HepG2 (cell line): ENCODE results near the gene KCNK15. TPM values are rescaled to one million over a fixed set of nuclear protein-coding genes. Genes with fewer than 3 reads are reported as not detected.

Source experiments
- ATAC-seq: fragments of 200-7000 bp; cut with Tn5 transposase; 3 replicates; pipeline ENCODE4 v1.9.1; 2020; ENCODE audit warnings: mild to moderate bottlenecking, moderate library complexity
- BruUV-seq: library from RNA; stranded (reverse); fragments of 400-500 nt; replicated peaks from 2 replicates; lab custom pipeline; 2021; lab: Mats Ljungman, UMichigan
- CTCF ChIA-PET: fragments of 300-600 bp; formaldehyde crosslinking; extraction: SDS; loops from one replicate; lab custom pipeline; 2021; ENCODE audit warnings: low total read pairs, inconsistent platforms, low intra/inter-chr PET ratio; lab: Yijun Ruan, JAX
- POLR2A ChIA-PET: fragments of 350-600 bp; sonication (Branson Sonifier 250); formaldehyde crosslinking; loops from one replicate; lab custom pipeline; 2020; ENCODE audit warnings: antibody characterized with exemption, inconsistent platforms; lab: Yijun Ruan, JAX
- DNase-seq: peaks from one replicate; pipeline ENCODE4 v3.0.0-alpha.2; 2015; ENCODE audit warnings: low spot score
- FAIRE-seq: peaks from 3 replicates; lab custom pipeline; 2011; peaks lifted over from hg19 to GRCh38; lab: Jason Lieb, UNC
- H2AFZ ChIP-seq: one replicate; pipeline ENCODE4 v1.6.1; 2011; ENCODE audit warnings: low read length, inconsistent platforms
- H3K27ac ChIP-seq: fragments of 300-600 bp; 3 replicates; pipeline ENCODE4 v1.8.0; 2011; ENCODE audit warnings: mixed run types, mild to moderate bottlenecking, mixed read lengths, low read length, inconsistent platforms; ENCODE audit not compliant: insufficient read depth; ENCODE audit errors: extremely low read length
- H3K27me3 ChIP-seq, 2 experiments: fragments of 200-600 bp in 1 of 2; 2 replicates in 1 of 2; 3 replicates in 1 of 2; pipeline versions ENCODE4 v1.6.0 to v1.8.0; 2011; ENCODE audit warnings: low read length in 2 of 2, mild to moderate bottlenecking in 2 of 2, moderate library complexity in 2 of 2, inconsistent platforms in 1 of 2; ENCODE audit not compliant: insufficient read depth in 2 of 2, control insufficient read depth in 1 of 2
- H3K36me3 ChIP-seq, 2 experiments: fragments of 200-600 bp in 1 of 2; replicated peaks in 1 of 2; 2 replicates in 1 of 2; 3 replicates in 1 of 2; pipeline versions ENCODE4 v1.5.1 to v1.8.0; 2011; ENCODE audit warnings: low read length in 2 of 2, inconsistent platforms in 1 of 2; ENCODE audit not compliant: insufficient read depth in 2 of 2, control insufficient read depth in 1 of 2
- H3K4me1 ChIP-seq: 2 replicates; pipeline ENCODE4 v1.5.1; 2012; ENCODE audit warnings: low read length, inconsistent platforms; ENCODE audit not compliant: insufficient read depth
- H3K4me2 ChIP-seq: 2 replicates; pipeline ENCODE4 v1.6.0; 2011; ENCODE audit warnings: low read depth, low read length, inconsistent platforms
- H3K4me3 ChIP-seq, 3 experiments: fragments of 200-600 bp in 1 of 3; sonication (generic), shearing (Covaris generic) in 1 of 3; replicated peaks in 1 of 3; 2 replicates each; pipeline ENCODE4 v1.5.1; 2011 to 2016; ENCODE audit warnings: low read length in 3 of 3, inconsistent platforms in 2 of 3, low read depth in 2 of 3, mild to moderate bottlenecking in 2 of 3, control low read depth in 1 of 3, mixed read lengths in 1 of 3; ENCODE audit not compliant: insufficient read depth in 1 of 3
- H3K79me2 ChIP-seq: one replicate; pipeline ENCODE4 v1.6.1; 2011; ENCODE audit warnings: low read length, inconsistent platforms; ENCODE audit not compliant: insufficient read depth
- H3K9ac ChIP-seq: 2 replicates; pipeline ENCODE4 v1.6.0; 2011; ENCODE audit warnings: mild to moderate bottlenecking, low read depth, low read length, inconsistent platforms; ENCODE audit not compliant: insufficient read depth
- H3K9me3 ChIP-seq: 2 replicates; pipeline ENCODE4 v1.5.1; 2012; ENCODE audit warnings: mild to moderate bottlenecking, low read length
- H4K20me1 ChIP-seq: 2 replicates; pipeline ENCODE4 v1.6.0; 2011; ENCODE audit warnings: inconsistent platforms, mild to moderate bottlenecking, low read length, moderate library complexity; ENCODE audit not compliant: insufficient read depth
- BRD4 ChIP-seq: sonication (generic); formaldehyde crosslinking; IDR thresholded peaks from 2 replicates; pipeline ENCODE4 v1.4.0; 2020; ENCODE audit warnings: missing genetic modification reagents
- EZH2 ChIP-seq: conservative IDR thresholded peaks from 2 replicates; pipeline ENCODE4 v1.6.1; 2012; ENCODE audit warnings: mild to moderate bottlenecking, low read depth, low read length, moderate library complexity
- HNF4A ChIP-seq: sonication (generic); formaldehyde crosslinking; IDR thresholded peaks from 2 replicates; pipeline ENCODE4 v1.4.0; 2020; ENCODE audit warnings: missing genetic modification reagents
- MED8 ChIP-seq: sonication (generic); formaldehyde crosslinking; IDR thresholded peaks from 2 replicates; pipeline ENCODE4 v1.8.1; 2023; ENCODE audit warnings: mild to moderate bottlenecking, missing genetic modification reagents; ENCODE audit not compliant: insufficient replicate concordance
- MXD3 ChIP-seq: IDR thresholded peaks from 2 replicates; pipeline ENCODE4 v1.6.1; 2016; ENCODE audit warnings: mild to moderate bottlenecking, missing biosample characterization, missing genetic modification reagents
- MZF1 ChIP-seq: sonication (generic); formaldehyde crosslinking; IDR thresholded peaks from 2 replicates; pipeline ENCODE4 v1.8.1; 2023; ENCODE audit warnings: mild to moderate bottlenecking, missing genetic modification reagents, borderline replicate concordance
- NONO ChIP-seq, 2 experiments: fragments of 450-650 bp in 1 of 2; sonication (generic) in 1 of 2; formaldehyde crosslinking in 1 of 2; IDR thresholded peaks in 1 of 2; conservative IDR thresholded peaks in 1 of 2; 2 replicates each; pipeline versions ENCODE4 v1.6.1 to v1.8.0; 2017 to 2022; ENCODE audit warnings: mild to moderate bottlenecking in 1 of 2, missing genetic modification reagents in 1 of 2, moderate library complexity in 1 of 2
- PBX2 ChIP-seq: IDR thresholded peaks from 2 replicates; pipeline ENCODE4 v1.6.1; 2016; ENCODE audit warnings: control low read depth
- PCBP1 ChIP-seq: fragments of 200-400 bp; formaldehyde crosslinking; IDR thresholded peaks from 2 replicates; pipeline ENCODE4 v1.6.1; 2017; ENCODE audit warnings: mild to moderate bottlenecking, low read depth, low read length, borderline replicate concordance
- RFX1 ChIP-seq: fragments of 450-650 bp; IDR thresholded peaks from 2 replicates; pipeline ENCODE4 v1.6.1; 2017
- SP4 ChIP-seq: sonication (generic); formaldehyde crosslinking; IDR thresholded peaks from 2 replicates; pipeline ENCODE4 v1.8.1; 2023; ENCODE audit warnings: mild to moderate bottlenecking, missing genetic modification reagents
- ZMYM3 ChIP-seq: sonication (generic); formaldehyde crosslinking; IDR thresholded peaks from 2 replicates; pipeline ENCODE4 v1.5.1; 2020; ENCODE audit warnings: mild to moderate bottlenecking, missing genetic modification reagents
- ZNF30 ChIP-seq: sonication (generic); formaldehyde crosslinking; IDR thresholded peaks from 2 replicates; pipeline ENCODE4 v1.5.0; 2020; ENCODE audit warnings: mild to moderate bottlenecking, missing genetic modification reagents
- ZNF883 ChIP-seq: sonication (generic); formaldehyde crosslinking; IDR thresholded peaks from 2 replicates; pipeline ENCODE4 v1.5.1; 2020; ENCODE audit warnings: mild to moderate bottlenecking, missing genetic modification reagents; ENCODE audit errors: not compliant biosample characterization
- WGBS: methylation state at CpG from one replicate; pipeline ENCODE4 v1.1.6; 2017; ENCODE audit warnings: low lambda C conversion rate; 5-methylcytosine and 5-hydroxymethylcytosine counted together
- in situ Hi-C: cut with HindIII; loops from 2 replicates; pipeline ENCODE4 v1.10.0; 2017; ENCODE audit warnings: low pct_unique_long_range_greater_than_20kb; ENCODE audit not compliant: extremely low pct_ligation_motif_present
- intact Hi-C: fragments of 100-400 bp; cut with micrococcal nuclease; formaldehyde crosslinking; loops from one replicate; pipeline ENCODE4 v1.10.0; 2022; ENCODE audit not compliant: unreplicated experiment
- polyA plus RNA-seq, 8 experiments: library from polyadenylated mRNA; depleted of rRNA in 3 of 8; stranded (reverse) in 7 of 8; unstranded in 1 of 8; fragments of >200 nt; fragmentation: Illumina TruSeq in 4 of 8; extraction: Trizol in 4 of 8; gene quantifications; 2 replicates each; pipeline versions ENCODE4 v1.2.1 to v1.2.3, GENCODE V29; 2011 to 2016; ENCODE audit warnings: low read depth in 4 of 8, missing spikeins in 1 of 8, mixed read lengths in 1 of 8; ENCODE audit not compliant: insufficient read depth in 1 of 8
- total RNA-seq, 5 experiments: library from RNA; depleted of rRNA; stranded (reverse); fragments of >200 nt; fragmentation: Illumina TruSeq; extraction: Trizol; gene quantifications; 2 replicates each; pipeline ENCODE4 v1.2.3, GENCODE V29; 2016; ENCODE audit warnings: low read depth in 1 of 5

KCNK15 gene
- total and polyA plus RNA-seq, 2 of the 13 experiments (the other 11 are each of a cell fraction or from before 2014, with no cell fraction given) = 0.03 TPM; not detected in 1

- in situ Hi-C loops = no loop called here
- no peak for FAIRE-seq
- CTCF ChIA-PET = no interaction called here
Observed at GRCh38 chr20:44745122-44745597, 505 bp upstream of the KCNK15 start.

DNA sequence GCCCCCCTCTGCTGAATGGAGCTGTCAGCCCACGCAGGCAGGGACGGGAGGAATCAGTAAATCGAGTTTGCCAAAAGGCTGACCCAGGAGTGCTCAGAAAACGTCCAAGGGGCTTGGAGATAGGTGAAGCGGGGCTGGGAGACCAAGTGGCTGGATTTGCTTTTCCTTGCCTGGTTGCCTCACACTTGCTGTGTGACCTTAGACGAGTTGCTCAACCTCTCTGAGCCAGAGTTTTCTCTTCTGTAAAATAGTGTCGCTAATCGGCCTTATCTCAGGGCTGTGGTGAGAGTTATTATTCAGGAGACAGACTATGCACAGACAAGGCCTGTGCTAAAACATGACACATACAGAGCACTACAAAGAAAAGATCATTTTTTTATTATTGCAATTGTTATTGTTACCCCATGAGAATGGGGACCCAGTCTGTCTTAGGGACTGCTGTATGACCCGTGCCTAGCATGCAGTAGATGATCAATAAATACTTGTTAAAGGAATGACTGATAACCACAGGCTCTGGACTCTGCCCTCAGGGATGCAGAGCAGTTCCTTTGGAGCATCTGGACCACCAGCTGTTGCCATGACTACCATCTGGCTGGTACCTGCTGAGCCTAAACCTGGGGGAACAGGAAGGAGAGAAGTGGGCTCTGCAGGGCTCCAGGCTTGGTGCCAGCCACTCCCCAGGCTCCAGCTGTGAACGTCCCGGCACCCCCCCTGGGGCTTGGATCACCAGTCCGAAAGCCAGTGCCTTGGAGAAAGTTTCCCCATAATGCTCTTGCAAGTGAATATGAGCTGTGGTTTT, 901 bp downstream of the KCNK15 start:
- ChIA-PET POLR2A (interaction anchor here (0.9 kb wide), 1 partner anchor 10 kb away, joined by 3 read pairs; no protein-coding TSS in a partner anchor), CTCF (interaction anchor here (1.6 to 3.9 kb wide), 2 partner anchors 61 to 121 kb away, joined by 9 to 41 read pairs; no protein-coding TSS in a partner anchor)
- Histone ChIP-seq H3K9me3 (no peaks in the 10 kb centered on the region), H3K79me2 (no peaks in the 10 kb centered on the region), H3K36me3 (no peaks in the 10 kb centered on the region), H3K27me3 (peaks cover 31 to 88% of the 10 kb centered on the region in 2 experiments), H3K4me2 (peak overlapping the region; percentile 69), H4K20me1 (0 out of 2 replicates have a peak, but pooled peaks cover 3% of the 10 kb centered on the region), H3K4me3 (peak overlapping the region in 2 of 3 experiments; percentile 18 to 62; a peak in 3 of 6 replicates), H2AFZ (no peak overlapping the region), H3K9ac (no peak overlapping the region), H3K4me1 (peaks cover 18% of the 10 kb centered on the region), H3K27ac (no peak overlapping the region)
- BruUV-seq = no TSS peak
- intact Hi-C loops = loop anchor here (1.0 kb wide), 1 partner anchor 121 kb away; no protein-coding TSS in a partner anchor
- DNase-seq = no peak
- in situ Hi-C loops = no loop called here
- FAIRE-seq = no peak
- no peak for ATAC-seq
- whole genome bisulfite sequencing = 20% methylated on average over 12 of the region's 12 CpGs
- TF ChIP-seq MZF1 (CRISPR knock-in tag) (0 out of 2 replicates have a peak, but pooled peaks have one; percentile 72), MED8 (CRISPR knock-in tag) (peak; percentile 38), EZH2 (peak; percentile 67; the same call in 1 of the 2 replicates), RFX1 (peak; percentile 57), HNF4A (CRISPR knock-in tag) (peak; percentile 17; the same call in 1 of the 2 replicates), ZMYM3 (CRISPR knock-in tag) (peak; percentile 93), ZNF883 (CRISPR knock-in tag) (peak; percentile 13), SP4 (CRISPR knock-in tag) (0 out of 2 replicates have a peak, but pooled peaks have one; percentile 30), NONO (IDR thresholded peaks at IDR 0.05) (no peak), NONO (CRISPR knock-in tag; conservative IDR thresholded peaks at IDR 0.05) (no peak), MXD3 (CRISPR knock-in tag) (no peak), ZNF30 (0 out of 2 replicates have a peak, but pooled peaks have one; percentile 1)

More at GRCh38 chr20:44745122-44745597, 505 bp upstream of the KCNK15 start:
- DNase-seq (no peak), ATAC-seq (no peak)
- Histone ChIP-seq H3K27me3 (peaks cover 21 to 76% of the 10 kb centered on the region in 2 experiments), H3K4me1 (peaks cover 9% of the 10 kb centered on the region), H3K4me3 (peak overlapping the region in 1 of 3 experiments; percentile 62; a peak in 1 of 6 replicates), H4K20me1 (0 out of 2 replicates have a peak, but pooled peaks cover 3% of the 10 kb centered on the region), H3K36me3 (no peaks in the 10 kb centered on the region), H3K4me2 (no peak overlapping the region), H3K9me3 (no peaks in the 10 kb centered on the region), H3K79me2 (no peaks in the 10 kb centered on the region), H3K27ac (no peak overlapping the region), H3K9ac (no peak overlapping the region), H2AFZ (no peak overlapping the region)
- 57% methylated on average over 5 of the region's 5 CpGs for WGBS
- POLR2A ChIA-PET = no interaction called here
- intact Hi-C loops = no loop called here
- TF ChIP-seq BRD4 (CRISPR knock-in tag) (no peak), PBX2 (no peak), PCBP1 (0 out of 2 replicates have a peak, but pooled peaks have one; percentile 26)
- BruUV-seq = no TSS peak
